Neural cell (in vitro differentiated cells): Measurements from ENCODE around the gene ESPNL. TPM values are rescaled to one million over a fixed set of nuclear protein-coding genes. Genes with fewer than 3 reads are reported as not detected.

ENCODE experiments used
- H2AFZ ChIP-seq: fragments of 200-600, 300-800 bp; sonication (generic), shearing (Covaris generic); 2 replicates; pipeline ENCODE4 v1.6.0; 2014; ENCODE audit warnings: low read depth, mild to moderate bottlenecking, antibody characterized with exemption, low read length, moderate library complexity
- H3F3A ChIP-seq: fragments of 200-600 bp; shearing (Covaris generic); 2 replicates; pipeline ENCODE4 v1.6.1; 2016; ENCODE audit warnings: mild to moderate bottlenecking, moderate library complexity, mixed read lengths, antibody characterized with exemption, low read length; ENCODE audit not compliant: insufficient read depth, poor library complexity, severe bottlenecking
- H3K27ac ChIP-seq: fragments of 200-600, 300-800 bp; sonication (generic), shearing (Covaris generic); 2 replicates; pipeline ENCODE4 v1.5.1; 2014; ENCODE audit warnings: mild to moderate bottlenecking, low read length, moderate library complexity
- H3K27me3 ChIP-seq: fragments of 300-800, 200-600 bp; sonication (generic), shearing (Covaris generic); 2 replicates; pipeline ENCODE4 v1.6.0; 2014; ENCODE audit warnings: mild to moderate bottlenecking, low read depth, low read length, moderate library complexity; ENCODE audit not compliant: insufficient read depth
- H3K36me3 ChIP-seq: fragments of 300-800, 200-600 bp; sonication (generic), shearing (Covaris generic); 2 replicates; pipeline ENCODE4 v1.5.1; 2014; ENCODE audit warnings: mild to moderate bottlenecking, antibody characterized with exemption, low read length, moderate library complexity; ENCODE audit not compliant: insufficient read depth
- H3K4me2 ChIP-seq: fragments of 300-800, 200-600 bp; sonication (generic), shearing (Covaris generic); 2 replicates; pipeline ENCODE4 v1.6.0; 2014; ENCODE audit warnings: mild to moderate bottlenecking, low read length
- H3K4me3 ChIP-seq: fragments of 300-800, 200-600 bp; sonication (generic), shearing (Covaris generic); 2 replicates; pipeline ENCODE4 v1.5.1; 2014; ENCODE audit warnings: mild to moderate bottlenecking, low read length, moderate library complexity
- H3K79me2 ChIP-seq: fragments of 200-600 bp; shearing (Covaris generic); replicated peaks from 2 replicates; pipeline ENCODE4 v1.6.0; 2014; ENCODE audit warnings: mild to moderate bottlenecking, low read length, moderate library complexity; ENCODE audit not compliant: insufficient read depth
- H3K9ac ChIP-seq: fragments of 300-800, 200-600 bp; sonication (generic), shearing (Covaris generic); 2 replicates; pipeline ENCODE4 v1.6.1; 2016; ENCODE audit warnings: mild to moderate bottlenecking, low read length, mixed read lengths
- H3K9me2 ChIP-seq: fragments of 200-600 bp; shearing (Covaris generic); 2 replicates; pipeline ENCODE4 v1.6.1; 2016; ENCODE audit warnings: mild to moderate bottlenecking, low read length, mixed read lengths; ENCODE audit not compliant: insufficient read depth
- H3K9me3 ChIP-seq: fragments of 200-600, 300-800 bp; sonication (generic), shearing (Covaris generic); 2 replicates; pipeline ENCODE4 v1.6.1; 2016; ENCODE audit warnings: mild to moderate bottlenecking, mixed run types, low read length, moderate library complexity, mixed read lengths
- H4K20me1 ChIP-seq: fragments of 200-600 bp; shearing (Covaris generic); 2 replicates; pipeline ENCODE4 v1.6.1; 2016; ENCODE audit warnings: mild to moderate bottlenecking, mixed run types; ENCODE audit not compliant: insufficient read depth
- CTCF ChIP-seq: fragments of 450-650 bp; IDR thresholded peaks from 2 replicates; pipeline ENCODE4 v1.5.1; 2014; ENCODE audit warnings: antibody characterized with exemption, mild to moderate bottlenecking, moderate library complexity; ENCODE audit not compliant: poor library complexity, severe bottlenecking
- EP300 ChIP-seq: fragments of 450-650 bp; conservative IDR thresholded peaks from 2 replicates; pipeline ENCODE4 v1.6.1; 2014; ENCODE audit warnings: antibody characterized with exemption, mild to moderate bottlenecking, moderate library complexity; ENCODE audit not compliant: poor library complexity, severe bottlenecking
- EZH2 ChIP-seq: fragments of 200-600, 300-800 bp; shearing (Covaris generic), sonication (generic); IDR thresholded peaks from 2 replicates; pipeline ENCODE4 v1.6.1; 2014; ENCODE audit warnings: antibody characterized with exemption, low read length, borderline replicate concordance, mild to moderate bottlenecking; ENCODE audit not compliant: insufficient read depth, poor library complexity, severe bottlenecking
- MXI1 ChIP-seq: fragments of 450-650 bp; conservative IDR thresholded peaks from 2 replicates; pipeline ENCODE4 v1.6.1; 2014; ENCODE audit warnings: antibody characterized with exemption, mild to moderate bottlenecking; ENCODE audit not compliant: poor library complexity, severe bottlenecking
- POLR2AphosphoS5 ChIP-seq: IDR thresholded peaks from 2 replicates; pipeline ENCODE4 v1.6.1; 2012
- RAD21 ChIP-seq: fragments of 450-650 bp; conservative IDR thresholded peaks from 2 replicates; pipeline ENCODE4 v1.6.1; 2014; ENCODE audit warnings: antibody characterized with exemption, mild to moderate bottlenecking, moderate library complexity
- SMC3 ChIP-seq: fragments of 450-650 bp; conservative IDR thresholded peaks from 2 replicates; pipeline ENCODE4 v1.6.1; 2014; ENCODE audit warnings: antibody characterized with exemption, mild to moderate bottlenecking, moderate library complexity; ENCODE audit not compliant: poor library complexity
- TAF1 ChIP-seq: IDR thresholded peaks from 2 replicates; pipeline ENCODE4 v1.6.1; 2012; ENCODE audit warnings: low read depth
- polyA plus RNA-seq: library from polyadenylated mRNA; depleted of rRNA; stranded (reverse); fragments of >200 nt; gene quantifications from 2 replicates; pipeline ENCODE4 v1.2.3, GENCODE V29; 2014
- TF ChIP-seq, protein P1 (sequence below): IDR thresholded peaks from 2 replicates; pipeline ENCODE4 v1.6.1; 2012; ENCODE audit warnings: borderline replicate concordance

The ESPNL gene
- polyA plus RNA-seq, 1 donor from 2014 or later = 0.69 TPM

DNA sequence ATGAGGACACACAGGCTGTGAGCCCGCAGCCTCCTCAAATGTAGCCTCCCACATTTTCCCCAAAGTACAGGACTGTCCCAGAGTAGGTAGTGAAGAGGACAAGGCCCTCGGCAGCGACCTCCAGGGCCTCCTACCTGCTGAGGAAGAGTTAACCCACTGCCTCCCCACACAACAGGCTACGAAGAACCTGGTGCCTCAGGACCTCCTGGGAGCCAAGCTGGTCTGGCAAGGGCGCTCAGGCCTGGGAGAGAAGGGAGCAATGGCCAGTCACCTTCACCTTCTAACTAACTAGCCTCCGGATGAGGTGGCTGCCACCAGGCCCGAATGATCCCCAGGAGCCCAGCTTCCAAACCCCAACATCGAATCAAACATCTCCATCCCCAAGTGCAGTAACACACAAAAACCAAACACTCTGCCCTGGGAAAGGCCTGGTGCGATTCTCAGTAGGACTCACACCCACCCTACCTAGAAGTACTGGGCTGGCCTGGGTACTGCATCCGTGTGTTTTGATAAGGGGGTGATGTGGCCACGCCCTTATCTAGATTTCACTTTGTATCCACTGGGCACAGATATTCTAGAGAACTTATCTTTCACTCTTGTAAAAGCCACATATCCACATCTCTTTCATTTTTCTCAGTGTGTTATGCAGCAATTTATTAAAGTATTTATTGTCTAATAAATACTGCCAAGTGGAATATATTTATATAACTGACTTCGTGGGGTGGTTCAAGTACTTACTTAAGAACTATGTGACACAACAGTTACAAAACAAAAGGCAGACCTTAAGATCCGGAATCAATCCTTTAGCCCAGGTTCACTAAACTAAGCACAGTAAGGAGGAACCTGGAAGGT is 68.3 kb downstream of the ESPNL start:
- H3K36me3 ChIP-seq = no peaks in the 10 kb centered on the region
- H3K4me3 ChIP-seq = no peak overlapping the region
- H3F3A ChIP-seq = no peaks in the 10 kb centered on the region
- no peaks in the 10 kb centered on the region for H3K9me2 ChIP-seq
- no peak overlapping the region for H3K9ac ChIP-seq
- no peak overlapping the region for H2AFZ ChIP-seq
- no peaks in the 10 kb centered on the region for H3K79me2 ChIP-seq
- H3K4me2 ChIP-seq = no peak overlapping the region
- no peak overlapping the region for H3K27ac ChIP-seq
- no peaks in the 10 kb centered on the region for H4K20me1 ChIP-seq
- peaks cover 13% of the 10 kb centered on the region for H3K27me3 ChIP-seq
- no peak for TF ChIP-seq SMC3
- no peak for TF ChIP-seq CTCF
- no peak for TF ChIP-seq TAF1
- TF ChIP-seq EP300 = no peak
- no peak for TF ChIP-seq POLR2AphosphoS5
- no peak for TF ChIP-seq MXI1
- TF ChIP-seq EZH2 = no peak
- no peak for TF ChIP-seq RAD21
- TF ChIP-seq, protein P1, sequence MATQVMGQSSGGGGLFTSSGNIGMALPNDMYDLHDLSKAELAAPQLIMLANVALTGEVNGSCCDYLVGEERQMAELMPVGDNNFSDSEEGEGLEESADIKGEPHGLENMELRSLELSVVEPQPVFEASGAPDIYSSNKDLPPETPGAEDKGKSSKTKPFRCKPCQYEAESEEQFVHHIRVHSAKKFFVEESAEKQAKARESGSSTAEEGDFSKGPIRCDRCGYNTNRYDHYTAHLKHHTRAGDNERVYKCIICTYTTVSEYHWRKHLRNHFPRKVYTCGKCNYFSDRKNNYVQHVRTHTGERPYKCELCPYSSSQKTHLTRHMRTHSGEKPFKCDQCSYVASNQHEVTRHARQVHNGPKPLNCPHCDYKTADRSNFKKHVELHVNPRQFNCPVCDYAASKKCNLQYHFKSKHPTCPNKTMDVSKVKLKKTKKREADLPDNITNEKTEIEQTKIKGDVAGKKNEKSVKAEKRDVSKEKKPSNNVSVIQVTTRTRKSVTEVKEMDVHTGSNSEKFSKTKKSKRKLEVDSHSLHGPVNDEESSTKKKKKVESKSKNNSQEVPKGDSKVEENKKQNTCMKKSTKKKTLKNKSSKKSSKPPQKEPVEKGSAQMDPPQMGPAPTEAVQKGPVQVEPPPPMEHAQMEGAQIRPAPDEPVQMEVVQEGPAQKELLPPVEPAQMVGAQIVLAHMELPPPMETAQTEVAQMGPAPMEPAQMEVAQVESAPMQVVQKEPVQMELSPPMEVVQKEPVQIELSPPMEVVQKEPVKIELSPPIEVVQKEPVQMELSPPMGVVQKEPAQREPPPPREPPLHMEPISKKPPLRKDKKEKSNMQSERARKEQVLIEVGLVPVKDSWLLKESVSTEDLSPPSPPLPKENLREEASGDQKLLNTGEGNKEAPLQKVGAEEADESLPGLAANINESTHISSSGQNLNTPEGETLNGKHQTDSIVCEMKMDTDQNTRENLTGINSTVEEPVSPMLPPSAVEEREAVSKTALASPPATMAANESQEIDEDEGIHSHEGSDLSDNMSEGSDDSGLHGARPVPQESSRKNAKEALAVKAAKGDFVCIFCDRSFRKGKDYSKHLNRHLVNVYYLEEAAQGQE = no peak
- no peaks in the 10 kb centered on the region for H3K9me3 ChIP-seq

DNA sequence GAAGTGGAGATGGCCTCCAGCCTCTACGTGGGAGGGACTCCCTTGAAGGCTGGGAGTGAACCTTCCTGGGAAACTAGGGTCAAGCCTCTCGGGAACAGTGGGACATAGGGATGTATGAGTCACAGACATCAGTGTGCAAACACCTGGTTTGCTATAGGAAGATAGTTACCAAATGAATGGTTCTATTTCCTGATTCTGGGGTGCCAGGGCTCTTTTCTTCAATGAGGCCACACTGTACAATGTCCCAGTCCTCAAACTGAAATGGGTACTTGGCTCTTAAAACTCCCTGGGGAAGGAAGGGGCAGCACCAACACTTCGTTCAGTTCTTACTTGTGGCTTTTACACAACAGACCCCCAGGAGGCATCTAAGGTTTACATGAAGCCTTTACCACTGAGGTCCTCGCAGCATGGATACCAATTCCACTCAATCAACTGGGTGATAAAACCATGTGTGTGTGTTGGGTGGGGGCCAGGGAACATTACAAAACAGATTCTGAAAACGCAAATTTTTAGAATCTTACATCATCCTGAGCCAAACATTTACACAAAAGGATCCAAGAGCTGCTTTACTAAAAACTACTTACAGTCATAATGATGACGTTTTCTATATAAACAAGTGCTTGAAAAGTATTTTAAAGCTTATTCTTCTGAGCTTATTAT is 69.0 kb downstream of the ESPNL start:
- no peak overlapping the region for H3K9ac ChIP-seq
- H3K79me2 ChIP-seq = no peaks in the 10 kb centered on the region
- no peaks in the 10 kb centered on the region for H3K9me2 ChIP-seq
- H4K20me1 ChIP-seq = no peaks in the 10 kb centered on the region
- H3K4me3 ChIP-seq = no peak overlapping the region
- no peaks in the 10 kb centered on the region for H3F3A ChIP-seq
- H2AFZ ChIP-seq = no peak overlapping the region
- H3K36me3 ChIP-seq = no peaks in the 10 kb centered on the region
- no peak overlapping the region for H3K27ac ChIP-seq
- no peaks in the 10 kb centered on the region for H3K9me3 ChIP-seq
- no peak overlapping the region for H3K4me2 ChIP-seq
- H3K27me3 ChIP-seq = peaks cover 9% of the 10 kb centered on the region
- TF ChIP-seq EP300 = no peak
- TF ChIP-seq POLR2AphosphoS5 = no peak
